Fibroblast of pulmonary artery (primary cell): ENCODE measurements around the gene CUX1.

Experiments
- DNase-seq: peaks from one replicate; pipeline ENCODE4 v3.0.0-alpha.2; 2010; ENCODE audit warnings: low read depth
- H3K4me3 ChIP-seq: replicated peaks from 2 replicates; pipeline ENCODE4 v1.5.1; 2011; ENCODE audit warnings: low read depth, mild to moderate bottlenecking, control low read depth, low read length, moderate library complexity
- TF ChIP-seq, protein P1 (sequence below): IDR thresholded peaks from 2 replicates; pipeline ENCODE4 v1.5.1; 2011; ENCODE audit warnings: mild to moderate bottlenecking, control low read depth, low read length, inconsistent platforms; ENCODE audit errors: missing control alignments

Gene CUX1

DNA sequence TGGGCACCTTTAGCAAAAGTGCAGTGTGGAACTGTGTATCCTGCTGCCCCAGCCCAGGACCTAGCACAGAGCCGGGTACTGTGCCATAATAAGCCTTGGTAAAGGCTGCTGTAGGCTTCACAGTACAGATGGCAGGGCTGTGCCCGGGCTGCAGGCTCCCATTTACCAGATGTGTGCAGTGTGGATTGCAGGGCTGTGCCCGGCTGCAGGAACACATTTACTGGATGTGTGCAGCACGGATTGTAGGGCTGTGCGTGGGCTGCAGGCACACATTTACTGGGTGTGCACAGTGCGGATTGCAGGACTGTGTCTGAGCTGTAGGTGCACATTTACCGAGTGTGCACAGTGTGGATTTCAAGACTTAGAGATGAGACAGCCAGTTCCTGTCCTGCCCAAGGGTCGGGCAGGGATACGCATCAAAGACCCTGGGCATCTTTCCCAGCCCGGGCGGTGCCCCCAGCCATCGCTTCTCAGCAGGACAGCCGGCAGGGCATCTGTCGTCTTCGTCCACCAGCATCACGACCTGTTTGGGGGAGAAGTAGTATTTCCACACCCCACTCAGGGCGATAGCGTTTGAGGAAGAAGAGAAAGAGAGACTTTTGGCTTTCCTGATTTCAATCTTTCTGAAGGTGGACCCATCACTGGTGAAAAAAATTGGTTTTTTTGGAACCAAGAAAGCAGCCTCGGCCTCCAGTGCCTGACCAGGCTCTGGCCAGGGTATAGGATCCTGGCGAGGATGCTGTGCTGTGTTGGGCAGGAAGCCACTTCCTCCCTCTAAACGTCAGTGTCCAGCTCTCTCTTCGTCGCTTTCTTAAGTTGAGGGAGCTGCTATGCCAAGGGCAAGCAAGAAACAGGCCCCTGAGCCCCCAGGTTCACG lies 180.8 kb downstream of the CUX1 start:
- no peak overlapping the region for H3K4me3 ChIP-seq
- no peak for DNase-seq
- TF ChIP-seq, protein P1, sequence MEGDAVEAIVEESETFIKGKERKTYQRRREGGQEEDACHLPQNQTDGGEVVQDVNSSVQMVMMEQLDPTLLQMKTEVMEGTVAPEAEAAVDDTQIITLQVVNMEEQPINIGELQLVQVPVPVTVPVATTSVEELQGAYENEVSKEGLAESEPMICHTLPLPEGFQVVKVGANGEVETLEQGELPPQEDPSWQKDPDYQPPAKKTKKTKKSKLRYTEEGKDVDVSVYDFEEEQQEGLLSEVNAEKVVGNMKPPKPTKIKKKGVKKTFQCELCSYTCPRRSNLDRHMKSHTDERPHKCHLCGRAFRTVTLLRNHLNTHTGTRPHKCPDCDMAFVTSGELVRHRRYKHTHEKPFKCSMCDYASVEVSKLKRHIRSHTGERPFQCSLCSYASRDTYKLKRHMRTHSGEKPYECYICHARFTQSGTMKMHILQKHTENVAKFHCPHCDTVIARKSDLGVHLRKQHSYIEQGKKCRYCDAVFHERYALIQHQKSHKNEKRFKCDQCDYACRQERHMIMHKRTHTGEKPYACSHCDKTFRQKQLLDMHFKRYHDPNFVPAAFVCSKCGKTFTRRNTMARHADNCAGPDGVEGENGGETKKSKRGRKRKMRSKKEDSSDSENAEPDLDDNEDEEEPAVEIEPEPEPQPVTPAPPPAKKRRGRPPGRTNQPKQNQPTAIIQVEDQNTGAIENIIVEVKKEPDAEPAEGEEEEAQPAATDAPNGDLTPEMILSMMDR, result no peak

DNA sequence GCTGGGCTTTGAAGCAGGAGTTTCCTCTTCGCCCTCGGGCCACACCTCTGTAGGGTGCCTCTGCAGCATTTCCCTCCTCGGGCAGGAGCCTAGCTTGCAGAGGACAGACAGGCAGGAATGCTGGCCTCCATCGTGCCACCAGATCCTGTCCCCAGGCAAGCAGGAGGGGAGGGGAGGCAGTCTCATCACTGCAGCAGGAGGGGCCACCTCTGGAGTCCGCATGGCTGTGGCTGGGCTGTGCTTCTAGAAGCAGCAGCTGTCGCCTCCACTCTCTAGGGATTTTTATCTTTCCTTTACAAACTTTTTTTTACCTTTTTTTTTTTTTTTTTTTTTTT lies 181.4 kb downstream of the CUX1 start:
- TF ChIP-seq, protein P1, result no peak
- no peak for DNase-seq
- H3K4me3 ChIP-seq, result no peak overlapping the region

DNA sequence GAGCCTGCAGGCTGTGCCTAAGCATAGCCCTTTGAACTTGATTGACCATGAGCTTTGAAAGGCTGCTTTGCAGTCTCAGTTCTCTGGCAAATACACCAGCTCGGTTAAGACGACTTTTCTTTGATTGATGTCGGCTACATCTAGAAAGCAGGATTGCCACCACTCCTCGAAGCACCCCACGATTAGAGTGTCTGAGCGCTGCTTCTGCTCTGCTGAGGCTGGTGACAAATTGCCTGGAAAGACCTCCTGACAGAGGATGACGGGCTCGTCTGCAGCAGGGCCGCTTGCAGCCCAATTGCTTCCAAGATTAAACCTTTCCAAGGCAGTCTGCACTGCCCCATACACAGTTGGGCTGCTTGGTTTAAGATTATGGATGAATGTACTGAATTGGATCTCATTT lies 182.0 kb downstream of the CUX1 start:
- no peak for DNase-seq
- TF ChIP-seq, protein P1, result no peak
- H3K4me3 ChIP-seq, result no peak overlapping the region

DNA sequence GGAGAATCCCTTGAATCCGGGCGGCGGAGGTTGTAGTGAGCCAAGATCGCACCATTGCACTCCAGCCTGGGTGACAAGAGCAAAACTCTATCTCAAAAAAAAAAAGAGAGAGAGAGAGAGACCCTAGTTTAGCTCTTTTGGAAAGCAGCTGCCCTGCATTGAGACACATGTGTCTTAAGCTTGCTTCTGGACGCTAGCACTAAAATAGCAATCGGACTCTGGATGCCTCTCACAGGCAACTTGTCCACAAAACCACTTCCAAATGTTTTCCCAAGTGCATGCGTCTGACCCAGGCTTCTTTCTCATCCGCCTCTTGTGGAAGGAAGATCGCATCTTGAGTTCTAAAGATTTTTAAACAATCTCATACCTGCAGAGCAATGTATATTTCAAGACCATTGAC lies 182.7 kb downstream of the CUX1 start:
- DNase-seq, result no peak
- TF ChIP-seq, protein P1, result no peak
- H3K4me3 ChIP-seq, result no peak overlapping the region

DNA sequence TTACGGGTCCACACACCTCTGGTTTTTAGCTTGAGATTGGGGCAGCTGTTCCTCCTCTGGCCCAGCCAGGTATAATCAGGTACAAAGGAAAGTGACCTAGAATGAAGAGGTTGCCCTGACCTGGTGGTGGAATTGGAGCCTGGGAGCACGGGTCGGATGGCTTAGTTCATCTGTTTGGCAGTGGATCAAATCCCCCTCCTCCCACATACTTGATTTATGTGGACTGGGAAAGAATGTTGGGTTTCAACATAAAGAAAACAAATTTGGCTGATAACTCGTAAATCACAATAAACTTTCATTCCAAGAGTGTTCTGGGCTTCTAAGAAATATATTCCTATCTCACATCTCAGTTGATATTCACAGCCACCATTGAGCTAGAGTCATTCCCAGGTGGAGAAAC lies 186.8 kb downstream of the CUX1 start:
- TF ChIP-seq, protein P1, result no peak
- H3K4me3 ChIP-seq, result no peak overlapping the region
- peak; percentile 56 for DNase-seq

DNA sequence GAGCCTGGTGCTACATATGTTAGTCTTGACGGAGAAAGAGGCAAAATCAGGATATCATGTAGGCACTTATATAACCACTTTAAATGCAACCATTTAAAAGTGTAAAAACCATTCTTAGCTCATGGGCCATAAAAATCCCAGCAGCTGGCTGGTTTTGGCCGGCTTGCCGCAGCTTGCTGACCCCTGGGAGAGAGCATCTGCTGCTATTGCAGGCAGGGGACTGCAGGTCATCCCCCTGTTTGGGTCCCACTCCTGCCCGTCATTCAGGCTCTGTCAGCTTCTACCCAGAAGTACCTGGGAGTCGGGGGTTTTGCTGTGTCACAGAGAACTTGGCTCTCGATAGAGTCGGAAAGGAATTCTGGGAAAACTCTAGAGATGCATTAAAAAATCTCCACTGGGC lies 187.4 kb downstream of the CUX1 start:
- no peak overlapping the region for H3K4me3 ChIP-seq
- TF ChIP-seq, protein P1, result no peak
- DNase-seq, result no peak

DNA sequence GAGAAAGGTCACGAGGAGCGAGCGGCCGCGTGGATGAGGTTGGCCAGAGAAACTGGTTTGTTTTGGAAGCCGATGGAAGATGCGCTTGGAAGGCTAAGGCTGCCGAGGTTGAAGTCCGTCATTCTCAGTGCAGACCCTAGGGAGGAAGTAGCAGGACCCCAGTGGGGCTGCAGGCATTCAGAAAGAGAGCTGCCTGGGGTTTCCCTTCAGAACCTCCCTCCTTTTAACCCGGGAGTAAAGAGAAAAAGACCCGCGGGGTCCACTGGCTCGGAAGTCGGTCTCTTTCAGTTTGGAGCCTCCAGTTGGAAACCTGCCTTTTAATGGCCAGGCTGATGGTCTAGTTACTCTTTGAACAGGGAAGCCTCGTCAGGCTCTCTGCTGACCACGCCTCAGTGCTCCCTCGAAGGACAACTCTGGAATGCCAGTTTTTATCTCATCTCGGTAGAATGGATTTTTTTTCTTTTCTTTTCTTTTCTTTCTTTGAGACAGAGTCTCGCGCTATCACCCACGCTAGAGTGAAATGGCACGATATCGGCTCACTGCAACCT lies 188.6 kb downstream of the CUX1 start:
- no peak for DNase-seq
- TF ChIP-seq, protein P1, result no peak
- H3K4me3 ChIP-seq, result no peak overlapping the region
